B cell (primary cell): ENCODE results near the gene CLEC11A. TPM values are rescaled to one million over a fixed set of nuclear protein-coding genes. Genes with fewer than 3 reads are reported as not detected.
"Not testable (repeated sequence)": the region's sequence is repeated elsewhere in the genome, so short reads cannot be mapped to it uniquely, and the experiment has no call there.

Experiments
- ATAC-seq: fragments of 200-7000 bp; cut with Tn5 transposase; one replicate; pipeline ENCODE4 v1.10.0; 2021; ENCODE audit warnings: low read depth, mild to moderate bottlenecking, moderate number of reproducible peaks, moderate library complexity
- CTCF ChIA-PET: fragments of 350-600 bp; sonication (Branson Sonifier 250); formaldehyde crosslinking; loops from one replicate; lab custom pipeline; 2021; ENCODE audit warnings: antibody characterized with exemption, inconsistent platforms; lab: Charles Lee
- POLR2A ChIA-PET: fragments of 350-600 bp; sonication (Branson Sonifier 250); formaldehyde crosslinking; loops from one replicate; lab custom pipeline; 2021; ENCODE audit warnings: antibody characterized with exemption; lab: Charles Lee
- DNase-seq: peaks from one replicate; pipeline ENCODE4 v3.0.0; 2013
- H2AFZ ChIP-seq: 2 replicates; pipeline ENCODE4 v1.6.1; 2012; ENCODE audit warnings: mild to moderate bottlenecking, low read depth, low read length; ENCODE audit not compliant: insufficient read depth, poor library complexity, severe bottlenecking
- H3K27ac ChIP-seq, 2 donors: 1 replicate in 1 of 2; 2 replicates in 1 of 2; pipeline ENCODE4 v1.5.1; 2012 to 2013; ENCODE audit warnings: low read length in 2 of 2, mild to moderate bottlenecking in 2 of 2, moderate library complexity in 1 of 2
- H3K27me3 ChIP-seq, 4 experiments: fragments of 200-600 bp in 1 of 4; sonication (generic) in 1 of 4; replicated peaks in 1 of 4; 1 replicate in 2 of 4; 2 replicates in 2 of 4; pipeline versions ENCODE4 v1.6.1 to v1.7.0; 2013 to 2016; ENCODE audit warnings: low read length in 3 of 4, mild to moderate bottlenecking in 2 of 4, mixed read lengths in 1 of 4, moderate library complexity in 1 of 4; ENCODE audit not compliant: insufficient read depth in 4 of 4, control insufficient read depth in 3 of 4; ENCODE audit errors: control extremely low read depth in 1 of 4
- H3K36me3 ChIP-seq, 2 experiments: replicated peaks in 1 of 2; 1 replicate in 1 of 2; 2 replicates in 1 of 2; pipeline versions ENCODE4 v1.6.1 to v1.7.1; 2013; ENCODE audit warnings: low read length in 1 of 2; ENCODE audit not compliant: insufficient read depth in 2 of 2, control insufficient read depth in 1 of 2; ENCODE audit errors: control extremely low read depth in 1 of 2, extremely low read depth in 1 of 2
- H3K4me1 ChIP-seq, 2 donors: fragments of 200-600 bp in 1 of 2; sonication (generic) in 1 of 2; 1 replicate in 1 of 2; 2 replicates in 1 of 2; pipeline versions ENCODE4 v1.5.1 to v1.6.1; 2013 to 2017; ENCODE audit warnings: low read length in 2 of 2; ENCODE audit not compliant: control insufficient read depth in 2 of 2, insufficient read depth in 2 of 2
- H3K4me2 ChIP-seq: replicated peaks from 2 replicates; pipeline ENCODE3; 2012; ENCODE audit warnings: mild to moderate bottlenecking, low read depth, low read length; ENCODE audit not compliant: poor library complexity, severe bottlenecking
- H3K4me3 ChIP-seq, 5 experiments: fragments of 200-600 bp in 1 of 5; sonication (generic) in 1 of 5; 1 replicate in 3 of 5; 2 replicates in 2 of 5; pipeline versions ENCODE4 v1.5.1 to v1.7.0; 2011 to 2016; ENCODE audit warnings: low read length in 4 of 5, mild to moderate bottlenecking in 4 of 5, low read depth in 2 of 5, control low read depth in 1 of 5, moderate library complexity in 1 of 5; ENCODE audit not compliant: insufficient read depth in 1 of 5; ENCODE audit errors: control extremely low read depth in 1 of 5, extremely low read depth in 1 of 5
- H3K79me2 ChIP-seq: fragments of 200-600 bp; sonication (generic); one replicate; pipeline ENCODE4 v1.6.0; 2016; ENCODE audit warnings: low read length; ENCODE audit not compliant: control insufficient read depth, insufficient read depth
- H3K9ac ChIP-seq: fragments of 200-600 bp; sonication (generic); 2 replicates; pipeline ENCODE4 v1.6.1; 2017; ENCODE audit warnings: mild to moderate bottlenecking, low read length, moderate library complexity
- H3K9me3 ChIP-seq, 3 donors: one replicate each; pipeline versions ENCODE4 v1.6.1 to v1.7.1; 2013; ENCODE audit warnings: low read length in 2 of 3; ENCODE audit not compliant: control insufficient read depth in 2 of 3, insufficient read depth in 1 of 3; ENCODE audit errors: control extremely low read depth in 1 of 3
- H4K20me1 ChIP-seq: 2 replicates; pipeline ENCODE4 v1.6.0; 2012; ENCODE audit warnings: mild to moderate bottlenecking, low read length; ENCODE audit not compliant: insufficient read depth, control insufficient read depth, poor library complexity, severe bottlenecking
- H3K27ac Mint-ChIP-seq: one replicate; pipeline ENCODE4 v1.8.0; 2021; ENCODE audit warnings: mixed read lengths
- H3K27me3 Mint-ChIP-seq: one replicate; pipeline ENCODE4 v1.8.0; 2021; ENCODE audit warnings: mixed read lengths
- H3K4me1 Mint-ChIP-seq: one replicate; pipeline ENCODE4 v1.8.0; 2021; ENCODE audit warnings: mixed read lengths
- H3K4me3 Mint-ChIP-seq: one replicate; pipeline ENCODE4 v1.8.0; 2021; ENCODE audit warnings: mixed read lengths
- H3K9me3 Mint-ChIP-seq: one replicate; pipeline ENCODE4 v1.8.0; 2022; ENCODE audit warnings: mixed read lengths; ENCODE audit not compliant: insufficient read depth
- EZH2 ChIP-seq: IDR thresholded peaks from 2 replicates; pipeline ENCODE4 v1.6.1; 2012; ENCODE audit warnings: borderline replicate concordance, low read depth, mild to moderate bottlenecking, moderate library complexity, low read length; ENCODE audit not compliant: insufficient read depth, poor library complexity, severe bottlenecking
- WGBS: methylation state at CpG from one replicate; pipeline ENCODE4 v1.1.5; 2013; ENCODE audit warnings: missing lambda C conversion rate; ENCODE audit not compliant: insufficient coverage; 5-methylcytosine and 5-hydroxymethylcytosine counted together
- intact Hi-C: fragments of 100-400 bp; cut with micrococcal nuclease; formaldehyde crosslinking; loops from one replicate; pipeline ENCODE4 v1.10.0; 2022
- polyA plus RNA-seq: library from polyadenylated mRNA; depleted of rRNA; stranded (reverse); fragments of >200 nt; gene quantifications from 2 replicates; pipeline ENCODE4 v1.2.3, GENCODE V29; 2012
- total RNA-seq, 2 donors: library from RNA; stranded (reverse); fragments of 120-200 nt in 1 of 2; gene quantifications; 1 replicate in 1 of 2; 2 replicates in 1 of 2; pipeline versions ENCODE4 v1.2.3 to v1.2.4, GENCODE V29; 2013 to 2022

CLEC11A gene
- total and polyA plus RNA-seq, 2 donors (not counting 1 experiment from before 2014, with no cell fraction given) = 0.52 to 1.6 TPM

DNA sequence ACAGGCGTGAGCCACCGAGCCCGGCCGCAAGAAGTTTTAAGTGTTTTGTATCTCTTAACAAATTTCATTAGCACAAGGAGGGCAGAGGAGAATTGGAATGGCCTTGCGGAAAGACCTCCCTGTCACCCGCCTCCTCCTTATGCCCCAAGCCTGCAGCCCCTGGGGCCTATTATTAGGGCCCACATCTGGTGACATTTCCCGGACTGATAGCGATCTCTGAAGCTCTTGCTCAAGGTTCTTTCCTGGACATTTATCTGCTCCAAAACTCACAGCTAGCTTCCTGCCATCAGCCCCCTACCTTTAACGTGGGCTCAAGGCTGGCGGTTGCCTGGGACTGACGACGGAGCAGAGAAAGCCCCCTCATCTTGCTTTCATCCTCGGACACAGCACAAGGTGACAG, 40.4 kb downstream of the CLEC11A start:
- POLR2A ChIA-PET, H3K27ac ChIP-seq, H3K79me2 ChIP-seq, H3K27me3 ChIP-seq, H3K36me3 ChIP-seq, H3K4me2 ChIP-seq, CTCF ChIA-PET, H3K4me3 Mint-ChIP-seq, H3K9me3 ChIP-seq, H3K9ac ChIP-seq, H2AFZ ChIP-seq, intact Hi-C loops, H3K4me1 Mint-ChIP-seq, H3K4me1 ChIP-seq, ATAC-seq, H3K9me3 Mint-ChIP-seq, H3K4me3 ChIP-seq, H3K27ac Mint-ChIP-seq, H4K20me1 ChIP-seq, DNase-seq: not testable (repeated sequence)
- H3K27me3 Mint-ChIP-seq = peaks cover 22% of the 10 kb centered on the region
- no CpG with 5 or more reads among the region's 13 CpGs for WGBS

DNA sequence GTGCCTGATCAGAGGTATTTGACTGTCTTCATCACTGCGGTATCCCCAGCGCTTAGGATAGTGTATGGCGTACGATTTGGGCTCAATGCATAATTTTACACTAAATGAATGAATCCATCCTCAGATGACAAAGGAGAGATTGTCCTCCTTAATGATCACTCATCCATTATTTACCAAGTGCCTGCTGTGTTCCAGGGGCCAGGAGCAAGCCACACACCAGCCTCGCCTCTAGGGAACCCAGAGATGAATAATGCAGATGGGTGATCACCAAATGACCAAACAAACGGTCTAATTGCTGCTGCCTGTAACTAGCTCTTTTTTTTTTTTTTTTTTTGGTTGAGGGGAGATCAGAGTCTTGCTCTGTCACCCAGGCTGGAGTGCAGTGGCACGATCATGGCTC, 41.2 kb downstream of the CLEC11A start:
- no peak overlapping the region for H3K27ac ChIP-seq
- no peaks in the 10 kb centered on the region for H3K27me3 ChIP-seq
- H2AFZ ChIP-seq = no peak overlapping the region
- no peaks in the 10 kb centered on the region for H3K79me2 ChIP-seq
- no peak overlapping the region for H3K4me2 ChIP-seq
- intact Hi-C loops = no loop called here
- H3K27me3 Mint-ChIP-seq = peaks cover 20% of the 10 kb centered on the region
- no peaks in the 10 kb centered on the region for H3K4me1 Mint-ChIP-seq
- H4K20me1 ChIP-seq = no peaks in the 10 kb centered on the region
- no peak overlapping the region for H3K4me3 ChIP-seq
- peaks cover 0 to 5% (median 4%) of the 10 kb centered on the region in 3 donors for H3K9me3 ChIP-seq
- CTCF ChIA-PET = interaction anchor here (0.6 kb wide), 1 partner anchor 1086 kb away, joined by 3 read pairs; no protein-coding TSS in a partner anchor
- H3K27ac Mint-ChIP-seq = no peak overlapping the region
- ATAC-seq (no peak), DNase-seq (no peak)
- POLR2A ChIA-PET = no interaction called here
- no peaks in the 10 kb centered on the region for H3K4me1 ChIP-seq
- no peak overlapping the region for H3K4me3 Mint-ChIP-seq
- TF ChIP-seq EZH2 = no peak
- no peak overlapping the region for H3K9ac ChIP-seq
- H3K36me3 ChIP-seq = no peaks in the 10 kb centered on the region
- no peaks in the 10 kb centered on the region for H3K9me3 Mint-ChIP-seq
- 100% methylated on average over 1 of the region's 7 CpGs for WGBS

DNA sequence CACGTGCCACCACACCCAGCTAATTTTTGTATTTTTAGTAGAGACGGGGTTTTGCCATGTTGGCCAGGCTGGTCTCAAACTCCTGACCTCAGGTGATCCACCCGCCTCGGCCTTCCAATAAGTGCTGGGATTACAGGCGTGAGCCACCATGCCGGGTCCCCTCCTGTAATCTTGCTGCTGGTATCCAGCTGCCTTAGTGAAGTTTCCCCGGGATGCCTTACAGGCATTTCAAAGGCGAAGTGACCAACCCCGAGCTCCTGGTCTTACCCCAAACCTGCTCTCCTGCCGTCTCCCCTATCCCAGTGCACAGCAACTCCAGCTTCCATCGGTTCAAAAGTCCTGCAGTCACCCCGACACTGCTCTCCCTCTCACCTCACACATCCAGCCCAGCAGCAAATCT, 43.6 kb downstream of the CLEC11A start:
- H3K9me3 Mint-ChIP-seq, POLR2A ChIA-PET, ATAC-seq, H4K20me1 ChIP-seq, H3K4me1 ChIP-seq, H3K27ac ChIP-seq, intact Hi-C loops, H3K4me3 ChIP-seq, H3K4me1 Mint-ChIP-seq, H3K27me3 ChIP-seq, H3K9me3 ChIP-seq, H2AFZ ChIP-seq, H3K9ac ChIP-seq, H3K4me2 ChIP-seq, H3K27ac Mint-ChIP-seq, H3K79me2 ChIP-seq, DNase-seq, H3K36me3 ChIP-seq, CTCF ChIA-PET, H3K4me3 Mint-ChIP-seq: not testable (repeated sequence)
- 79% methylated on average over 7 of the region's 12 CpGs for WGBS
- peaks cover 25% of the 10 kb centered on the region for H3K27me3 Mint-ChIP-seq

DNA sequence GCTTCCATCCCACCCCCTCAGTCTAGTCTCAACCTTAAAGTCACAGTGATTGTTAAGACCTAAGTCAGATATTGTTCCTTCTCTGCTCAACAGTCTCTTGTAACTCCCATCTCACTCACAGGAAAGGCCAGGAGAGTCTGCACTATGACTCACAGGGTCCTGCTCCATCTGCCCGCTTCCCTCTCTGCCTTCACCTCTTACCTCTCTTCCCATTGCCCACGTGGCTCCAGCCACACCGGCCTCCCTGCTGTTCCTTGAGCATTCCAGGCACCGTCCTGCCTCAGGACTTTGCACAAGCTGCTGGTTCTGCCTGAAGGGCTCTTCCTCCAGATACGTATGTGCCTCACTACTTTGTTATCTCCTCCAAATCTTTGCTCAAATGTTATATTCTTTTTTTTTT, 44.1 kb downstream of the CLEC11A start:
- H4K20me1 ChIP-seq, H3K79me2 ChIP-seq, DNase-seq, ATAC-seq, H3K4me1 ChIP-seq, H3K36me3 ChIP-seq, H3K4me3 Mint-ChIP-seq, H2AFZ ChIP-seq, H3K9me3 ChIP-seq, H3K4me1 Mint-ChIP-seq, H3K27me3 ChIP-seq, H3K27ac ChIP-seq, H3K9ac ChIP-seq, H3K9me3 Mint-ChIP-seq, CTCF ChIA-PET, intact Hi-C loops, H3K4me3 ChIP-seq, H3K4me2 ChIP-seq, H3K27ac Mint-ChIP-seq, POLR2A ChIA-PET: not testable (repeated sequence)
- H3K27me3 Mint-ChIP-seq = peaks cover 25% of the 10 kb centered on the region
- WGBS = 77% methylated on average over 5 of the region's 5 CpGs
